H9 (cell line): ENCODE measurements around the gene NRXN2. TPM values are rescaled to one million over a fixed set of nuclear protein-coding genes. Genes with fewer than 3 reads are reported as not detected.

ENCODE experiments used
- DNase-seq: peaks from one replicate; pipeline ENCODE4 v3.0.0-alpha.2; 2017
- H2AFZ ChIP-seq: one replicate; pipeline ENCODE4 v1.6.1; 2013; ENCODE audit warnings: mild to moderate bottlenecking, low read length, control low read depth, moderate library complexity
- H2AK5ac ChIP-seq: 2 replicates; pipeline ENCODE4 v1.6.1; 2013; ENCODE audit warnings: low read length, control low read depth, mixed read lengths; ENCODE audit not compliant: insufficient read length
- H2BK120ac ChIP-seq: one replicate; pipeline ENCODE4 v1.6.1; 2013; ENCODE audit warnings: low read depth, mild to moderate bottlenecking, low read length, control low read depth, inconsistent platforms; ENCODE audit not compliant: poor library complexity, severe bottlenecking
- H2BK12ac ChIP-seq: 2 replicates; pipeline ENCODE4 v1.6.1; 2013; ENCODE audit warnings: low read length, control low read depth, mixed read lengths, low read depth; ENCODE audit not compliant: insufficient read length
- H2BK15ac ChIP-seq: 2 replicates; pipeline ENCODE4 v1.6.1; 2013; ENCODE audit warnings: low read depth, low read length, control low read depth
- H2BK20ac ChIP-seq: one replicate; pipeline ENCODE4 v1.6.1; 2013; ENCODE audit warnings: low read depth, mild to moderate bottlenecking, low read length, control low read depth, inconsistent platforms; ENCODE audit not compliant: poor library complexity, severe bottlenecking
- H2BK5ac ChIP-seq: 2 replicates; pipeline ENCODE4 v1.6.1; 2013; ENCODE audit warnings: low read length, control low read depth, mixed read lengths; ENCODE audit not compliant: insufficient read length
- H3K14ac ChIP-seq: 2 replicates; pipeline ENCODE4 v1.6.1; 2013; ENCODE audit warnings: low read length, control low read depth; ENCODE audit not compliant: insufficient read depth
- H3K18ac ChIP-seq: 2 replicates; pipeline ENCODE4 v1.6.1; 2013; ENCODE audit warnings: low read depth, mild to moderate bottlenecking, mixed read lengths, low read length, control low read depth; ENCODE audit not compliant: insufficient read length
- H3K23ac ChIP-seq: 2 replicates; pipeline ENCODE4 v1.6.1; 2013; ENCODE audit warnings: low read length, control low read depth, mixed read lengths, low read depth; ENCODE audit not compliant: insufficient read length
- H3K23me2 ChIP-seq: 2 replicates; pipeline ENCODE4 v1.6.1; 2013; ENCODE audit warnings: low read depth, mild to moderate bottlenecking, mixed read lengths, low read length, control low read depth; ENCODE audit not compliant: insufficient read length, poor library complexity, severe bottlenecking
- H3K27ac ChIP-seq: 2 replicates; pipeline ENCODE4 v1.5.1; 2013; ENCODE audit warnings: low read length, control low read depth, mixed read lengths, low read depth; ENCODE audit not compliant: insufficient read length
- H3K27me3 ChIP-seq: 2 replicates; pipeline ENCODE4 v1.6.1; 2013; ENCODE audit warnings: low read length, control low read depth, inconsistent platforms; ENCODE audit not compliant: insufficient read depth
- H3K4ac ChIP-seq: 2 replicates; pipeline ENCODE4 v1.6.1; 2013; ENCODE audit warnings: low read depth, mild to moderate bottlenecking, control low read depth, inconsistent platforms, low read length, moderate library complexity
- H3K4me1 ChIP-seq: 2 replicates; pipeline ENCODE4 v1.6.1; 2013; ENCODE audit warnings: low read length, control low read depth, inconsistent platforms; ENCODE audit not compliant: insufficient read depth
- H3K4me2 ChIP-seq: 2 replicates; pipeline ENCODE4 v1.6.1; 2013; ENCODE audit warnings: low read length, control low read depth, mixed read lengths; ENCODE audit not compliant: insufficient read length, insufficient read depth
- H3K56ac ChIP-seq: 2 replicates; pipeline ENCODE4 v1.6.1; 2013; ENCODE audit warnings: low read depth, mild to moderate bottlenecking, mixed read lengths, low read length, control low read depth; ENCODE audit not compliant: insufficient read length
- H3K79me1 ChIP-seq: 2 replicates; pipeline ENCODE4 v1.6.1; 2013; ENCODE audit warnings: low read depth, mild to moderate bottlenecking, moderate library complexity, low read length, control low read depth, inconsistent platforms; ENCODE audit not compliant: insufficient read depth, poor library complexity, severe bottlenecking
- H3K79me2 ChIP-seq: 2 replicates; pipeline ENCODE4 v1.6.1; 2013; ENCODE audit warnings: low read length, control low read depth, inconsistent platforms; ENCODE audit not compliant: insufficient read depth
- H3K9ac ChIP-seq: 2 replicates; pipeline ENCODE4 v1.6.1; 2013; ENCODE audit warnings: low read length, control low read depth, mixed read lengths; ENCODE audit not compliant: insufficient read length; ENCODE audit errors: extremely low read depth
- H3K9me3 ChIP-seq: one replicate; pipeline ENCODE4 v1.6.1; 2013; ENCODE audit warnings: low read depth, low read length, inconsistent platforms; ENCODE audit not compliant: control insufficient read depth
- H3T11ph ChIP-seq: one replicate; pipeline ENCODE4 v1.6.1; 2013; ENCODE audit warnings: mild to moderate bottlenecking, low read length, control low read depth, inconsistent platforms
- H4K20me1 ChIP-seq: one replicate; pipeline ENCODE4 v1.6.1; 2013; ENCODE audit not compliant: control insufficient read depth, insufficient read length, insufficient read depth
- H4K5ac ChIP-seq: 2 replicates; pipeline ENCODE4 v1.6.1; 2013; ENCODE audit warnings: low read depth, mild to moderate bottlenecking, mixed read lengths, low read length, control low read depth; ENCODE audit not compliant: insufficient read length
- H4K8ac ChIP-seq: replicated peaks from 2 replicates; pipeline ENCODE4 v1.6.1; 2013; ENCODE audit warnings: low read length, control low read depth, mixed read lengths, low read depth; ENCODE audit not compliant: insufficient read length
- H4K91ac ChIP-seq: 2 replicates; pipeline ENCODE4 v1.6.1; 2013; ENCODE audit warnings: low read depth, mild to moderate bottlenecking, moderate library complexity, mixed read lengths, low read length, control low read depth; ENCODE audit not compliant: insufficient read length
- H3K27ac Mint-ChIP-seq, 3 experiments: 2 replicates in 2 of 3; 3 replicates in 1 of 3; pipeline ENCODE4 v1.8.0; 2020 to 2021; ENCODE audit warnings: mixed read lengths in 3 of 3, mild to moderate bottlenecking in 1 of 3, moderate library complexity in 1 of 3
- H3K27me3 Mint-ChIP-seq: 2 replicates; pipeline ENCODE4 v1.8.0; 2021; ENCODE audit warnings: low read depth, mild to moderate bottlenecking, moderate library complexity, mixed read lengths
- H3K36me3 Mint-ChIP-seq, 3 experiments: 2 replicates in 2 of 3; 3 replicates in 1 of 3; pipeline ENCODE4 v1.8.0; 2020 to 2021; ENCODE audit warnings: low read depth in 3 of 3, mixed read lengths in 3 of 3; ENCODE audit not compliant: insufficient read depth in 1 of 3
- H3K4me1 Mint-ChIP-seq, 2 experiments: 2 replicates each; pipeline ENCODE4 v1.8.0; 2020; ENCODE audit warnings: mixed read lengths in 2 of 2
- H3K4me3 Mint-ChIP-seq, 2 experiments: 2 replicates in 1 of 2; 3 replicates in 1 of 2; pipeline ENCODE4 v1.8.0; 2020 to 2021; ENCODE audit warnings: mild to moderate bottlenecking in 2 of 2, mixed read lengths in 2 of 2, moderate library complexity in 1 of 2
- H3K9me3 Mint-ChIP-seq, 2 experiments: 2 replicates in 1 of 2; 3 replicates in 1 of 2; pipeline ENCODE4 v1.8.0; 2020; ENCODE audit warnings: mild to moderate bottlenecking in 2 of 2, mixed read lengths in 2 of 2, moderate library complexity in 1 of 2
- CTCF ChIP-seq: fragments of 200-600 bp; sonication (generic); conservative IDR thresholded peaks from 3 replicates; pipeline ENCODE4 v1.8.0; 2021; ENCODE audit warnings: antibody characterized with exemption, mild to moderate bottlenecking
- WGBS: extraction: QIAGEN DNeasy Blood & Tissue Kit; methylation state at CpG from one replicate; pipeline ENCODE4 v1.1.7; 2013; ENCODE audit warnings: missing lambda C conversion rate, low lambda C conversion rate, mixed read lengths; ENCODE audit not compliant: insufficient read length; ENCODE audit errors: extremely low coverage; 5-methylcytosine and 5-hydroxymethylcytosine counted together
- total RNA-seq: library from RNA; stranded (reverse); gene quantifications from 2 replicates; pipeline ENCODE4 v1.2.1, GENCODE V29; 2021

NRXN2 gene
- total RNA-seq, 1 experiment from 2014 or later, result 3.9 TPM

- Histone ChIP-seq H2BK5ac (no peak overlapping the region), H3K23me2 (peaks cover 2% of the 10 kb centered on the region), H3K9me3 (no peaks in the 10 kb centered on the region), H2BK15ac (no peak overlapping the region; the same call in 1 of the 2 replicates), H3K4ac (no peak overlapping the region), H2AK5ac (no peak overlapping the region), H3K23ac (no peak overlapping the region), H3K4me1 (no peaks in the 10 kb centered on the region), H3K4me2 (no peak overlapping the region), H2BK120ac (no peak overlapping the region), H3K27ac (no peak overlapping the region), H2BK20ac (no peak overlapping the region), H4K8ac (no peak overlapping the region), H2AFZ (no peak overlapping the region), H3K56ac (no peak overlapping the region), H3T11ph (no peak overlapping the region), H3K9ac (no peak overlapping the region), H3K79me2 (no peaks in the 10 kb centered on the region), H3K18ac (no peak overlapping the region), H3K79me1 (no peaks in the 10 kb centered on the region), H4K91ac (no peak overlapping the region), H2BK12ac (no peak overlapping the region), H4K5ac (no peak overlapping the region), H3K14ac (no peak overlapping the region), H3K27me3 (no peaks in the 10 kb centered on the region), H4K20me1 (no peaks in the 10 kb centered on the region)
- H3K36me3 Mint-ChIP-seq, result no peaks in the 10 kb centered on the region
- H3K4me1 Mint-ChIP-seq, result peaks cover 23 to 40% of the 10 kb centered on the region in 2 experiments
- no peak for DNase-seq
- H3K4me3 Mint-ChIP-seq, result no peak overlapping the region
- H3K27me3 Mint-ChIP-seq, result peaks cover 58% of the 10 kb centered on the region
- no CpG with 5 or more reads among the region's 8 CpGs for WGBS
- TF ChIP-seq CTCF, result no peak
- H3K9me3 Mint-ChIP-seq, result no peaks in the 10 kb centered on the region
- H3K27ac Mint-ChIP-seq, result no peak overlapping the region
Measured at GRCh38 chr11:64690235-64690634, 32.8 kb downstream of the NRXN2 start.
